ENCODE data around the gene CLINT1. TPM values are rescaled to one million over a fixed set of nuclear protein-coding genes. Genes with fewer than 3 reads are reported as not detected.

CLINT1 gene
- total and polyA plus RNA-seq, 9 of the 15 experiments (the other 6 are each of a cell fraction or from before 2014, with no cell fraction given), result 23.6 to 125 (median 71.4) TPM

- peak in 1 of 2 experiments; percentile 42 for TF ChIP-seq AFF1 (IDR thresholded peaks at IDR 0.05; ENCODE audit: low read depth in 1 of 2, partially characterized antibody in 2 of 2)
- no peak for TF ChIP-seq RBM22 (IDR thresholded peaks at IDR 0.05; ENCODE audit: low read depth, low read length, poor library complexity, severe bottlenecking)
- TF ChIP-seq MYBL2 (IDR thresholded peaks at IDR 0.05; ENCODE audit: low read depth), result peak; percentile 56; the same call in 1 of the 2 replicates
- TF ChIP-seq MYBL2 (CRISPR knock-in tag; IDR thresholded peaks at IDR 0.05; ENCODE audit: borderline replicate concordance), result no peak
- no peak for TF ChIP-seq POLR2H (tag; IDR thresholded peaks at IDR 0.05; ENCODE audit: low read depth)
- no peak for TF ChIP-seq DLX4 (CRISPR knock-in tag; IDR thresholded peaks at IDR 0.05)
- TF ChIP-seq HLTF (IDR thresholded peaks at IDR 0.05), result no peak
- TF ChIP-seq RBM14 (IDR thresholded peaks at IDR 0.05; ENCODE audit: borderline replicate concordance, insufficient read depth, low read depth, low read length), result no peak
- TF ChIP-seq ZNF316 (IDR thresholded peaks at IDR 0.05), result no peak
- TF ChIP-seq FOXJ3 (CRISPR knock-in tag; IDR thresholded peaks at IDR 0.05), result no peak
- peak; percentile 89 for TF ChIP-seq ZBTB2 (IDR thresholded peaks at IDR 0.05)
- no peak for TF ChIP-seq ZNF655 (CRISPR knock-in tag; IDR thresholded peaks at IDR 0.05)
- no peak for TF ChIP-seq CTCFL (IDR thresholded peaks at IDR 0.05; ENCODE audit: borderline replicate concordance, insufficient read depth, low read depth, low read length, poor library complexity, severe bottlenecking)
- peak; percentile 74 for TF ChIP-seq ZFX (CRISPR knock-in tag; IDR thresholded peaks at IDR 0.05)
- TF ChIP-seq TBP (optimal IDR thresholded peaks at IDR 0.05; ENCODE audit: low read depth, low read length), result peak; percentile 53
- TF ChIP-seq PRMT5 (CRISPR knock-in tag; IDR thresholded peaks at IDR 0.05), result no peak
- peak; percentile 62; the same call in 1 of the 2 replicates for TF ChIP-seq CBX1 (IDR thresholded peaks at IDR 0.05; ENCODE audit: low read depth)
- TF ChIP-seq SMAD1 (IDR thresholded peaks at IDR 0.05; ENCODE audit: low read depth, low read length, partially characterized antibody), result no peak
These were observed at the start of gene CLINT1 (continued) for GRCh38 chr5:157858527-157859226.

Measured in K562 (cell line).